Measurements from ENCODE around the gene NEIL3. TPM values are rescaled to one million over a fixed set of nuclear protein-coding genes. Genes with fewer than 3 reads are reported as not detected.

NEIL3 gene
- total RNA-seq, 1 donor from 2014 or later: 10.1 TPM

DNA sequence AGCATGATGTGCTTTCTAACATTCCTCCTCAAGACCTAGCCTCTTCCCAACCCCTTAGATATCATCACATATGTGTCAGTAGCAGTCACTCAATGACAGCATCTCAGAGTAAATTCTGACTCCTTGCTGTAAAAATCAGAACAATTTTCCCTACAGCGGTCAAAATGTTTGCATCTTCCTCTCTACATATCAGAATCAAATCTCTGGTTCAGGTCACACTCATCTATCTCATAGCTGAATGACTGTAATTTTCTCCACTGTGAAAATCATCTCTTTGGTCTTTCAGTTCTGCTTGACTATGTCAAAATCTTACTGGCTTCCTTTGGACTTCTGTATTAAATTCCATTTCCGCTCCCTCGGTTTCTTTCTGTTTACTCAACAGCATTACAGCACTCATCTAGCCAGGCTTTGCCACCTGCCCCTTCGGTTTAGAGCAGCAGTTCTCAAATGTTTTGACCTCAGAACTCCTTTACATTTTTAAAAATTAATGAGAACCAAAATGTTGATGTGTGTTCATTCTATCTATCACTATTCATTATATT lies 75.3 kb downstream of the NEIL3 start:
- DNase-seq (ENCODE audit: extremely low spot score, unreplicated experiment): no peak
- no peak overlapping the region for H3K27ac Mint-ChIP-seq
- no peak for TF ChIP-seq CTCF (conservative IDR thresholded peaks at IDR 0.05)
- H3K36me3 Mint-ChIP-seq: no peaks in the 10 kb centered on the region
- H3K27me3 Mint-ChIP-seq: peaks cover 5% of the 10 kb centered on the region
- H3K4me1 Mint-ChIP-seq (ENCODE audit: unreplicated experiment): peaks cover 3% of the 10 kb centered on the region
- no peak overlapping the region for H3K4me3 Mint-ChIP-seq
- H3K9me3 Mint-ChIP-seq: no peaks in the 10 kb centered on the region

- Mint-ChIP-seq H3K9me3 (no peaks in the 10 kb centered on the region), H3K27me3 (peaks cover 5% of the 10 kb centered on the region), H3K27ac (no peak overlapping the region), H3K36me3 (no peaks in the 10 kb centered on the region), H3K4me3 (no peak overlapping the region), H3K4me1 (ENCODE audit: unreplicated experiment) (peaks cover 3% of the 10 kb centered on the region)
- TF ChIP-seq CTCF (conservative IDR thresholded peaks at IDR 0.05): no peak
- DNase-seq (ENCODE audit: extremely low spot score, unreplicated experiment): no peak
Observed at GRCh38 chr4:177385576-177386277, 76.1 kb downstream of the NEIL3 start.

GRCh38 chr4:177386278-177386815 lies 76.7 kb downstream of the NEIL3 start:
- no peak for TF ChIP-seq CTCF (conservative IDR thresholded peaks at IDR 0.05)
- Mint-ChIP-seq H3K27me3 (peaks cover 5% of the 10 kb centered on the region), H3K9me3 (no peaks in the 10 kb centered on the region), H3K36me3 (no peaks in the 10 kb centered on the region), H3K4me1 (ENCODE audit: unreplicated experiment) (peaks cover 8% of the 10 kb centered on the region), H3K4me3 (no peak overlapping the region), H3K27ac (no peak overlapping the region)
- DNase-seq (ENCODE audit: extremely low spot score, unreplicated experiment): no peak

GRCh38 chr4:177391287-177391686 lies 81.6 kb downstream of the NEIL3 start:
- Mint-ChIP-seq H3K27ac (no peak overlapping the region), H3K27me3 (no peaks in the 10 kb centered on the region), H3K4me1 (ENCODE audit: unreplicated experiment) (peaks cover 8% of the 10 kb centered on the region), H3K36me3 (no peaks in the 10 kb centered on the region), H3K9me3 (no peaks in the 10 kb centered on the region), H3K4me3 (no peak overlapping the region)
- no peak for DNase-seq (ENCODE audit: extremely low spot score, unreplicated experiment)
- no peak for TF ChIP-seq CTCF (conservative IDR thresholded peaks at IDR 0.05)

DNA sequence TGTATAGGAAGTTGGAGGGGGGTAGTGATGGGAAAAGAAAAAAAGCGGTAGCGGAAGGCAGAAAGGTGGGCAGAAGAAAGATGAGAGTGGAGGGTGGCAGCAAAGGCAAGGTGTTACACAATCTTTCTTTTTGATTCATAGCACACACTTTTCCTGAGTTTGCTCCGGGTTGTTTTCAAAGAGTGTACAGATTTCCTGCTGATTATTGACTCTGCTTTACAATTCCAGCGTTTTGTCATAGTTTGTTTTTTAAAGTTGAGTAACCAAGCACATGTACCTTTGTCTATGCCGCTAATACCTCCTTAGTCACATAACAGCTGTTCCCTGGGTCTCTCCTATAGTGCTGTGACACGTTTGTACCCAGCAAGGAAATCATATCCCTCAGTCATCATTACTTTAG lies 82.3 kb downstream of the NEIL3 start:
- Mint-ChIP-seq H3K4me3 (no peak overlapping the region), H3K27me3 (no peaks in the 10 kb centered on the region), H3K27ac (no peak overlapping the region), H3K4me1 (ENCODE audit: unreplicated experiment) (peaks cover 8% of the 10 kb centered on the region), H3K36me3 (no peaks in the 10 kb centered on the region), H3K9me3 (no peaks in the 10 kb centered on the region)
- no peak for DNase-seq (ENCODE audit: extremely low spot score, unreplicated experiment)
- no peak for TF ChIP-seq CTCF (conservative IDR thresholded peaks at IDR 0.05)
